HG03354 (cell line): ENCODE data around the gene ANTXR1.

Source experiments
- ATAC-seq: cut with Tn5 transposase; IDR thresholded peaks from one replicate; pipeline ENCODE4 v1.9.1; 2021; ENCODE audit warnings: mild to moderate bottlenecking; ENCODE audit not compliant: unreplicated experiment, poor library complexity, severe bottlenecking

ANTXR1 gene

DNA sequence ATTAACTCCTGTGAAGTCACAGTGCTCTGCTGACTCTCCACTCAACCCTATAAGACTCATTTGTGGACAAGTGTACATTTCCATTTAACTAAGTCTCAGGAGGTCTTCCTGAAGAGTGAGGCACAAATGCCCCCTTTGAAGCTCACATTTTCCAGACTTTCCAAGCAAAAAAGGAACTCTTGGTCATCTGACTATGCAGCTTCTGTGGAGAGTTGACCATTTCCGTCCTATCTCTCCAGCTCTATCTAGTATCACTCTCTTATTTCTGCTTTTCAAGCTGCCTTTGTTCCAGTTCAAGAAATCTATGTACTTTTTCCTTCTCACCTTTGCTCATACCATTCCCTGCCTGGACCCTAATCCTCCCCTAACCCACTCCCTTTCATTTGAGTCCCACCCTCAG, 77.0 kb downstream of the ANTXR1 start:
- no peak for ATAC-seq

DNA sequence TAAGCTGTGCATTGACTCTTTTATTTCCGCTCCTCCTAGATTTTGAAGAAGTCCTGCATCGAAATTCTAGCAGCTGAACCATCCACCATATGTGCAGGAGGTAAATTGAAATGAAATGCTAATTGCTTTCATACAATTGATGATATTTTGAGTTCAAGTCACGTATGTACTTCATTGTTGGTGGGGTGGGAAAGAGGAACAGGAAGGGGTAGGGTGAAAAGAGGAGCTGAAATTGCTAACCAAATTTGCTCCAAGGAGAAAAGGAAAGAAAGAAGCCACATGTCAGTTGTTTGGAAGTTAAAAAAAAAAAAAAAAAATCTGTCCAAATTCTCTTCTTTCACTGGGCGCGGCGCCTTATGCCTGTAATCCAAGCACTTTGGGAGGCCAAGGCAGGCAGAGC, 77.8 kb downstream of the ANTXR1 start:
- no peak for ATAC-seq

DNA sequence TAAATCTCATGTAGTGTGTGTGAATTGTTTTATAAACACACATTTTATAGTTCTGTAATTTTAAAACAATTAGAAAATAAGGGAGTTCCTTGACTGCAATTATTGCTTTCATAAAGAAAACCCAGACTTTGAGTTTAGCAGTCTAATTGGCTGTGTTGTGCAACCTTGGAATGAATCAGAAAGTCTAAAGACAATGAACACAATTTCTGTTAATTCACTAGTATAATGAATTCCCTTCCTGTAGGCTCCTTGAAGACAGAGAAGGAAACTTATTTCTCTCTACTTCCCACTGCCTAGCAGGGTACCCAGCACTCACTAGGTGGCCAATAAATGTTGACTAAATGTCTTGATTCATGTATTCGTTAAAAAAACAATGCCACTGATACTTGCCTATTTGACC, 79.9 kb downstream of the ANTXR1 start:
- no peak for ATAC-seq

DNA sequence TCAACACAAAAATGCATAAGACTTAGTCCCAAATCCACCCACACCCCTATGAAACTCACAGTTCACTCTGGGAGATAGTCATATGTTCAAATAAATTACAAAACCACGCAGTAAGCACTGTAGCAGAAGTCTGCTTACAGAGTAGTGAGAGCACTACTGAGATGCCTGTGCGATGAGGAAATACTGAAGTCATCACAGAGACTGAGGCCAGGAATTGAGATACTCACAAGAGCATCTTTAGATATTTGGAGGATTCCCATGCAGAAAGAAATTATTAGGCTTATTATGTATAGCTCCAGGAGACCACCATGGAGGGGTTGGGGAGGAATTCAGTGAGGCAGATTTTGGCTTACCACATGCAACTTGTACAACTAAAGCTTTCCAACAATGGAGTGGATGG, 82.3 kb downstream of the ANTXR1 start:
- no peak for ATAC-seq

DNA sequence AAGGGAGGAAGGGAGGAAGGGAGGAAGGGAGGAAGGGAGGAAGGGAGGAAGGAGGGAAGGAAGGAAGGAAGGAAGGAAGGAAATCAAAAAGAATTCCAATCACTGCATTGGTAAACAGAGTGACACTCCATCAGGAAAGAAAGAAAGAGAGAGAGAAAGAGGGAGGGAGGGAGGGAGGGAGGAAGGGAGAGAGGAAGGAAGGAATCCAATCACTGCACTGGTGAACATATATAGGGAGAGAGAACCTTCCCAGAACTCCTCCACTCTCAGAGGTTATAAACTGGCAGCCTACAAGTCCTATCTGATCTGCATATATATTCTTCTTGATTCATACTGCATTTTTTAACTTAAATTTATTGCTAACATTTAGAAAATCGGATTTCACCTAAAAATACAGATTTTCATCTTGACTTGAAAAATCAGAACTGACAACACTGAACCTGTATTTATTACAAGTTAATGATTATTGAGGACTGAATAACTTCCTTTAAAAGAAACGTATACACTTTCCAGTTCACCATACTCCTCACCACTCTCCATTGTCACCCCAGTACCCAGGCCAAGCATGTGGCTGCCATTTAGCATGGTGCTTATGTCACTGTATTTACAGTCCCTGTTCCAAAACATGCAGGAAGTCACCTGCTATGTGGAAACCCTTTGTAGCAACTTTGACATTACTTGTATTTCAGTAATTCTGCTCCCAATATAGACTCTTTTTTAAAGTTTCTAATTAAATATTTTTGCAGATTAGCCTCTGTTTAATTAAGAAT, 83.5 kb downstream of the ANTXR1 start:
- ATAC-seq = no peak

DNA sequence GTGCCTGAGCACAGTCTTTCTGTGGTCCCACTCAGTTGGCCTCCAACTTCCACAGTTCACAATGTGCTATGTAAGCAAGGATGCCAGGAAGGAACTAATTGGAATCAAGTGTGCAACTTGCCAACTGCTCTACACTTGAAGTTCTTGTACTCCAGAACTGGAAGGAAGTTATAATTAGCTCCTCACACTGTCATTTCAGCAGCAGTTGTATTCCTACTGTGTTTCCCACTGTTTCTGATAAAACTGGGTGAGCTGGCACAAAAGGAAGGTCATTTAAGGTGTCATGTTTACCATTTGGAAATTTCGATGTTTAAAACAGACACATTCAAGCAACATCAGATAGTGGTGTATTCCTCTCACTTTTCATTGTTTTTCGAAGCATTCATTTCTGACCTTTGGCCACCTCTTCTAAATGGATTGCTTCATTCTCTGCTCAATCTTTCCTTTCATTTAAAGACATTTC, 84.2 kb downstream of the ANTXR1 start:
- ATAC-seq = no peak

DNA sequence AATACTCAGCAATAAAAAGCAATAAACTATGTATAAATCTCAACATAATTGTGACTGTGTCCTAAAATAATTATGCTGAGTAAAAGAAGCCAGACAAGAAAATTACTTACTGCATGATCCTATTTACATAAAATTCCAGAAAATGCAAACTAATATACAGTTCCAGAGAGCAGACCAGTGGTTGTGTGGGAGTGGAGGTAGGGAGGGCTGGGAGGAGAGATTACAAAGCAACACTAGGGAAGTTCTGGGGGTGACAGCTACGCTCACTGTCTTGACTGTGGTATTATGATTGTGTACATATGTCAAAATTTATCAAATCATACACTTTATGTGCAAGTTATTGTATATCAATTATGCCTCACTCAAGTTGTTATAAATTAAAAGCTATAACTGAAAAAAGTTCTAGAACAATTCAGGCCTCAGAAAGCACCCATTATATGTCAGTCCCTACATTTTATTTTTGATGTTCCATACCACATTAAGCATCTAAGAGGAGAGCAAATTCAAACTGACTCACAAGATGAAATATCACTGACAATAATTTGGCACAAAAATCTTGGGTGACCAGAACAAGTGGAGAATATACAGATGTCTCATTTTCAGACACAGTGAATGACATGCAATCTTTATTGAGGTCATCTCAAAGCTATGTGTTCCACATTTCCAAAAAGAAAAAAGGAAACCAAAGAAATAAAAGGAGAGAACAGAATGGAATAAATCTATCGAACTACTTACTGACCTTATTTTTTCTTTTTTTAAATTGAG, 85.1 kb downstream of the ANTXR1 start:
- no peak for ATAC-seq

DNA sequence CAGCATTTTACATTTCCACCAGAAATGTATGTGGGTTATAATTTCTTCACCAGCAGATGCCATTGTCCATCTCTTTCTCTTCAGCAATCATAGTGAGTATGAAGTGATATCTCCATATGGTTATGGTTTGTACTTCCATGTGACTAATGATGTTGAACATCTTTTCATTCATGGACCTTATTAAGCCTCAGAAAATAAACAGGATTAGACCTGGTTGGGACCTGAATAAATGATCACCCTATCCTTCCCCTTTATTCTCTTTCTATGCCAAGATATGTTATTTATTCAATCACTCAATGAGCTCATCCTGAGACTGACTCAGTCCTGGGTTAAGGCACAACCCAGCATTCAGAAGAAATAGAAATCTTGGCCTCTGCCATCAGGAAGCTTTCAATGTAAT, 86.6 kb downstream of the ANTXR1 start:
- no peak for ATAC-seq

DNA sequence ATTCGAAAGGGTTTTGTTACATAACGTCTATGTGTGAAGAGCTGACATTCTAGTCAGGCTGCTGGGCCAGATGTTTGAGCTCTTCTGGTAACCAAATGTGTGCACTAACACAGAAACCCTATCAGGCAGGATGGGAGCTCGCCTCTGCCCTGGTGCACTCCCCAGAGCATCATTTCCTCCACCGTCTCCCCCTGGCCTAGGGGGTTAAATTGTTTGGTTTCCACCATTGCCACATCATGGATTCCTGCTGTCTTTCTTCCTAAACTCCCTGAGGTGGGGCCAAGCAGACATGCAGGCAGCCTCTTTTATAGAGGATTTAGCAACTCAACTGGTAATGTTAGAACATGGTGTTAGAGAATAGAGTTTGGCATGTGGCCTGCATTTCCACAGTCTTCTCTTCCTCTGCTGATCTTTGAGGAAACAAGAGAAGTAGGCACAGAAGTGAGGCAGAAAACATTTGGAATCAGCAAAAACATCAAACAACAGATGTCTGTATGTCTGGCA, 87.3 kb downstream of the ANTXR1 start:
- no peak for ATAC-seq

DNA sequence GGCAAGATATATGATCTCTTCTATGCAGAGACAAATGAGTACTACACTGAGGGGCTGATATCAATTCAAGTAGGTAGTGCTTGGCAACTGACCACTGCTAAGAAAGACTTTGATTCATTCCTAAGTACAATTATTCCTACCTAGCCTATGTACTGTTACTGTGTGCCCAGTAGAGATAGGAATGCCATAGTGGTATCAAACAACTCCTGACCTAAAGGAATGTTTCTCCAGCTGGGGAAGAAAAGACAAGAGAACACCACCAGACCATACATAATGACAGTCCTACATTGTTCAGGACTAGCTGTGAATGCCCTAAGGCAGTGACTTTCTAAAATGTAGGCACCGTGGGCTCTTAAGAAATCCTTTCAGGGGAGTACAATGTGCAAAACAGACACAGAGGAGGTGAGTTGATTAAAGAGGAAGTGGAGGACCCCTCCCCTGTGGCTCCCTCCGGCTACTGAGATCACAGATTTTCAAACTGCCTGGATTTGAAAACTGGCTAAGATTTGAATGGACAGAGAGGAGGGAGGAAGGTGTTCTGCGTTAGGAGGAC, 89.1 kb downstream of the ANTXR1 start:
- no peak for ATAC-seq

DNA sequence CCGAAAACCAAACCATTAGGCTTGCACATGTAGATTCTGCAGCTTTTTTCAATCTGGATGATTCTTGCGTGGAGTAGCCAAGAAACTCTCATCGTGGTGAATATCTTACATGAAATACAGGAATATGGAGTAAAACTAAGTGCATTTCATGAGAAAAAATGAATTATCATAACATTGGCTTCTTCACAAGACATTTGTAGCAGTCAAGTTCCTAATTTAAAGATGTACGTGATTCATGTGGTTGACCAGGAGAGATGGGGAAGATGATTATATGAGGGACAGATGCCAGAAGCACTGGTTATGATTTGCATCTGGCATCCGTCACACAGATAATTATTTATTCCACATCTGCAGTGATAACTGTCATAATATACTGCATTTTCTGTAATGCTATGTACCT, 90.4 kb downstream of the ANTXR1 start:
- ATAC-seq = no peak

DNA sequence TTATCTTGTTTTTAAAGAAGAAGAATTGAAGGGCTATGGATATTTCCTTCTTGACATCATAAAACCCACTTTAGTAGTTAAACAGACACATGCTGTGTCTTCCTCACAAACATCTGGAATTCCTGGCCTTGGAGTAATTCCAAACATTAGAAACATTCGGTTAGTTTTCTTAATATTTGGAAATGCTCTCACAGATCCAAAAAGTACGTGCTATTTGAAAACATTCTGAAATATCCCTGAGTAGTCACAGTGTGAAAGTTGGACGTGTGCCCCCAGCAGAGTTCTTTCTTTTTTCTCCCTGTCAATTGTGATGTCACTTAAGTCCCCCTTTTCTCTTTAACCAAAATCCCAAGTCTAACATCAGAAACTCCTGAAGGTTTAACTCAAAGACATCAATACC, 91.3 kb downstream of the ANTXR1 start:
- no peak for ATAC-seq

DNA sequence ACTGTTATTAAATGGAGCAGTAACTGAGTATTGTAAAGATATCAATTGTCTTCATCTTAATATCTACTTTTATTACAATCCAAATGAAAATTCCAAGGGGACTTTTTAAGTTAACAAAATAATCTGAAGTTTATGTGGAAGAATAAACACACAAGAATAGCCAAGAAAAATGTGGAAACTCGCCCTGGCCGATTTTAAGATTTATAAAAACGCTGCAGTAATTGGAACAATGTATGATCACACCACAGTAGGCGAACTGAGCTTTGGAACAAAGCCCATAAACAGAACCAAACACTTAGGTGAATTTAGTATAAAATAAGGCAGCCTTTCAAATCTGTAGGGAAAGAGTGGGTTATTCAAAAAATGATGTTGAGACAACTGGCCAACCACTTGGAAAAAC, 96.3 kb downstream of the ANTXR1 start:
- no peak for ATAC-seq

DNA sequence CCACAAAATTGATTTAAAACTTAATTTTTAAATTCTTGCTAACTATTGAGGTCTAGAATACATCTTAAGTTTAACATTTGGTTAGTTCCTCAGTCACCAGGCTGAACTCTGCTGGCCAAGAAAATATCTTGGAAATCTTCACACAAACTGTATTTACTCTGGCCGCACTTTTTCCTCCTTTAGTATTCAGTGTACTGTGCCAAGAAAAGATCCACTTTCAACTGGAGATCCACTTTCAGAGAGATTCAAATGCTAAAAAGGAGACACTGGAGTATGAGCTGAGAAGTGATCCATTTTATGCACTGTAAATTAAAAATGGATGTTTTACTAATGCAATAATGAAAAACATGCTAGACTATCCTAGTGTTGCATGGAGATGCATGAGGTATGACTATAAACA, 98.1 kb downstream of the ANTXR1 start:
- no peak for ATAC-seq

DNA sequence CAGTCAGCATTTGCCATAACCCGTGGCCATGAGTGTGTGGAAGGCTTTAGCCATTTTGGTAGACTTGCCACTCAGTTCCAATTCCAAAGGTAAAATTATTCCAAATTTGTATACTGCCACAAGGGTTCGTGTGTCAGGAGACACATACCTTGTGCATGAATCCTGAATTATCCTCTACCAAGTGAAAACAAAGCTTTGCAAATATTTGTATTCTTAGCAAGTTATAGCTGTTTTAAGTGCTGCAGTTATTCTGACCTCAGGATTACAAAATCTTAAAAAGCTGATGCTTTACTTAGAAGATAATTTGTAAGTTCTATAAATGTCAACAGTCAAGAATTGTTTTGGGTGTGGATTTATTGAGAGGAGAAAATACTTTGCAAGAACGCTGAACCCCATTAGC, 100.6 kb downstream of the ANTXR1 start:
- no peak for ATAC-seq

DNA sequence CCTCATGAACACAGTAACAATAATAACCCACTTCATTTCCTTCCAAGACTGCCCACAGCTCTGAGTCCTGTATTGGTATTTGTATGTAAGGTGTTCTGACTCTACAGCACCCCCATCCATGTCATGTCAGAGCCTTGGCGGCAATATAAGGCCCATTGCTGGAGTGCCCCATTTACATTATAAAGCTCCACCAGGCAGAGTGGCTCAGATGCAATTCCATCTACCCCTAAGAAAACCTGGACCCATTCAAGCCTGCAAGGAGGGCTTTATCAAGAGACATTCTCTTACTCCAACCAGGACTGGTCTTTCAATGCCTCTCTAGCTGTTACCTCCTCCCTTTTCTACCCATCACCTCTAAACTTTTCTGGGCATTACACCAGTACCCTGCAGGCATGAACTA, 101.6 kb downstream of the ANTXR1 start:
- ATAC-seq = no peak

DNA sequence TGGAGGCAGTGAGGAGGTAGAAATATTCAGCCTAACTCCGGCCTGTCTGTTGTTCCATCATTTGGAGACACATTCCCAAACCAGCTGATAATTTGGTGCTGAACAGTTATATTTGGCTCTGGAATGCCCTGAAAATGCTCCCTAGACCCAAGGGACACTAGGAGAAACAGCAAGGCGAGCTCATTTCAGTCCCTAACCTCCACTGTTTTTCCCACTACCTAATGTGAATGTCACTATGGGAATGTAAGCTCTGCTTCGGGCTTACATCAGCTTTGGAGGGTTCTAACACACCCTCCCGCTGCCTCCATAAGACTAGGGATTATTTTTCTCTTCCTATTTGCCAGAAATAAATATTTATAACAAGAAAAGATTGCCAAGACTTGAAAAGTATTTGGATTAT, 103.5 kb downstream of the ANTXR1 start:
- no peak for ATAC-seq

DNA sequence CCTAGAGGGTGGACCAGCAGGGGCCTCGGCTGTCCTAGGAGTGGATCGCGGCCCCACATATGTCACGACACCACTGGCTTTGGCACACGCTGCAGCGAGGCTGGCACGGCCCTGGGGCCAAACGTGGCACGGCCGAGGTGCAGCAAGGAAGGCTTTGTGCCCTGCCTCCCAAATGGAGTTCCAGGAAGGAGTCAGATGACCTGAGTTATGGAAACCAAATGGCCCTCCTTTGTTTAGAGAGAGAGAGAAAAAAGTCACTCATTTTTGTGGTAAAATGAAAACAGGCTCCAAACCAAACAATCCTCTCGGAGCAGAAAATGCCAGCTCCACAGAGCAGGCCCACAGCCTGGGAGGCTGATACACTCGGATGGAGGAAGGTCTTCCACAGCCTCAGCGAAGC, 105.6 kb downstream of the ANTXR1 start:
- ATAC-seq = no peak

DNA sequence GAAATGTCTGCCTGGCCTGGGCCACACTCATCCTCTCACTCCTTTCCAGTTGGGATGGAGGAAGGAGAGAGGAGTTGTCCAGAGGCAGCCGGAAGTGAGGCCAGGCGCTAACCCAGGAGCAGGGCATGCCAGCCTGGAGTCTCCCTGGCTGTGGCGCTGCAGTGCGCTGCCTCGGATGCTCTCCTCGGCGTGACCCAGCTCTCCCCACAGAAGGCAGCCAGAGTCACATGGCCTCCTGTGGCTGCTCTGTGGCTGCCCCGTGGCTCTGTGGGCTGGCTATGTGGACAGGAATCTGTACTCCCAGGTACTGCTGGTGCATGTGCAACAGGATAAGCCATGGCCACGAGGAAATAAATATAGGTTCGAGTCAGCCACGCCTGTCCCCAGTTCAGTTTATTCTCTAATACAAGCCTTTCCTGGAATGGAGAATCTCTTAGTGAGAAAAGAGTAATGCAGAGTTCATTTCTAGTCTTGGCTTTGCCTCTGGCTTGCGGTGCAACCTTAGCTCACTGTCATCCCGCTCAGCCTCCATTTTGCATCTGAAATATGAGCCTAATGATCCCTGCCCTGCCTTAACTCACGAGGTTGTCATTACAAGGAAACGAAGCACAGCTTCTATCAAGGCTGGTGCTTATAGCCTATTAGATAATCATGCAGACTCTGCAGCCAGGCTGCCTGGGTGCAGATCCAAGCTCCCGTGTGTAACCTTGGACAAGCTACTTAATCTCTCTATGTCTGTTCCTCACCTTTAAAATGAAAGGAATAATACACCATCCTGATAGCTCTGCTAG, 106.3 kb downstream of the ANTXR1 start:
- no peak for ATAC-seq

DNA sequence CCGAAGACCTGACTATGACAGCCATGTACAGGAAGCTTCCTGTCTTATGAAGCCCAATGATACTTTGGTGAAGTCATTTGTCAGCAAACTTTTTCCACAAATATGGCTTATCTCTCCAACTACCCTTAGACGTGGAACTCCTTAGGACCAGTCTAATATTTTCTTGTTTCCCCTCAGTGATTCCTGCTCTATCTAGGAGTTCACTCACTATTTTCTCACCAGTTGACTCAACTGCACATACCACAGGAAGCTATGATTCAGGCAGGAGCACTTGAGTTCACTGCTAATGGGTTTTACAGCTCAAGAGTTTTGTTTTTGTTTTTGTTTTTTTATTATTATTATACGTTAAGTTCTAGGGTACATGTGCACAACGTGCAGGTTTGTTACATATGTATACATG, 109.3 kb downstream of the ANTXR1 start:
- no peak for ATAC-seq
